ENCODE measurements around the gene PALLD. TPM values are rescaled to one million over a fixed set of nuclear protein-coding genes. Genes with fewer than 3 reads are reported as not detected.

Gene PALLD
- total and polyA plus RNA-seq, 2 of the 8 experiments (the other 6 are each of a cell fraction or from before 2014, with no cell fraction given), result 10.5 to 25.0 TPM

GRCh38 chr4:168877511-168878491, 380.9 kb downstream of the PALLD start (continued):
- no peak for TF ChIP-seq ATF2 (IDR thresholded peaks at IDR 0.05; ENCODE audit: low read length)
- no peak for TF ChIP-seq ZNF274 (IDR thresholded peaks at IDR 0.05; ENCODE audit: borderline replicate concordance, extremely low read depth, low read length)
- no peak for TF ChIP-seq RFX5 (IDR thresholded peaks at IDR 0.05; ENCODE audit: borderline replicate concordance, low read depth, low read length)
- TF ChIP-seq KDM4A (IDR thresholded peaks at IDR 0.05; ENCODE audit: low read depth, low read length, severe bottlenecking), result peak; percentile 76
- TF ChIP-seq SP1 (IDR thresholded peaks at IDR 0.05; ENCODE audit: low read depth, low read length), result no peak
- TF ChIP-seq SRF (IDR thresholded peaks at IDR 0.05; ENCODE audit: low read depth, low read length), result no peak
- 0 out of 3 replicates have a peak, but pooled peaks of 1 of the 2 experiments have one; percentile 15 for TF ChIP-seq POLR2A (IDR thresholded peaks at IDR 0.05; ENCODE audit: control extremely low read depth in 1 of 2, low read depth in 2 of 2, low read length in 2 of 2)
- no peak for TF ChIP-seq NANOG (IDR thresholded peaks at IDR 0.05; ENCODE audit: insufficient read depth, low read depth, low read length, poor library complexity, severe bottlenecking)
- no peak for TF ChIP-seq JUND (IDR thresholded peaks at IDR 0.05; ENCODE audit: low read length)
- TF ChIP-seq EP300 (IDR thresholded peaks at IDR 0.05; ENCODE audit: borderline replicate concordance in 1 of 2, low read depth in 2 of 2, low read length in 2 of 2), result no peak
- TF ChIP-seq RBBP5 (IDR thresholded peaks at IDR 0.05; ENCODE audit: borderline replicate concordance, low read depth, low read length), result peak; percentile 66; the same call in 1 of the 2 replicates
- no peak for TF ChIP-seq BCL11A (IDR thresholded peaks at IDR 0.05; ENCODE audit: low read depth in 2 of 2, low read length in 2 of 2)
- no peak for TF ChIP-seq CREB1 (IDR thresholded peaks at IDR 0.05)
- TF ChIP-seq CTBP2 (IDR thresholded peaks at IDR 0.05; ENCODE audit: borderline replicate concordance, insufficient read depth, insufficient read length, low read length), result no peak
- TF ChIP-seq CEBPB (IDR thresholded peaks at IDR 0.05; ENCODE audit: low read depth, low read length), result no peak
- no peak; the same call in 1 of the 2 replicates for TF ChIP-seq SUZ12 (IDR thresholded peaks at IDR 0.05; ENCODE audit: low read length)

Data from H1 (cell line).